Stimulated activated memory B cell treated with anti-CD40 and anti-IgM and Interleukin-4, amounts not matched to agents 10 μg/mL and 1 μg/mL and 100 μg/mL, for 72 hours (primary cell): ENCODE results near the gene NABP2.
"Not testable (repeated sequence)": the region's sequence is repeated elsewhere in the genome, so short reads cannot be mapped to it uniquely, and the experiment has no call there.

ENCODE experiments used
- ATAC-seq: fragments of 150-1000 bp; cut with Tn5 transposase; 2 replicates; pipeline ENCODE4 v1.10.0; 2021
- H3K27ac Mint-ChIP-seq: one replicate; pipeline ENCODE4 v1.8.0; 2022; ENCODE audit warnings: mild to moderate bottlenecking, mixed read lengths
- H3K27me3 Mint-ChIP-seq: one replicate; pipeline ENCODE4 v1.8.0; 2022; ENCODE audit warnings: mixed read lengths
- H3K36me3 Mint-ChIP-seq: one replicate; pipeline ENCODE4 v1.8.0; 2022; ENCODE audit warnings: mixed read lengths
- H3K4me1 Mint-ChIP-seq: one replicate; pipeline ENCODE4 v1.8.0; 2022; ENCODE audit warnings: mixed read lengths
- H3K4me3 Mint-ChIP-seq: one replicate; pipeline ENCODE4 v1.8.0; 2022; ENCODE audit warnings: mild to moderate bottlenecking, moderate library complexity, mixed read lengths
- H3K9me3 Mint-ChIP-seq: one replicate; pipeline ENCODE4 v1.8.0; 2022; ENCODE audit warnings: mixed read lengths

The NABP2 gene

GRCh38 chr12:56253091-56253490 lies 28.9 kb downstream of the NABP2 start:
- Mint-ChIP-seq H3K4me1 (peaks cover 24% of the 10 kb centered on the region), H3K4me3 (no peak overlapping the region), H3K27me3 (no peaks in the 10 kb centered on the region), H3K27ac (no peak overlapping the region), H3K9me3 (no peaks in the 10 kb centered on the region), H3K36me3 (peaks cover 39% of the 10 kb centered on the region)
- ATAC-seq, result no peak

GRCh38 chr12:56255671-56256070 lies 31.5 kb downstream of the NABP2 start:
- no peak for ATAC-seq
- Mint-ChIP-seq H3K27ac (no peak overlapping the region), H3K4me1 (peaks cover 33% of the 10 kb centered on the region), H3K36me3 (peaks cover 32% of the 10 kb centered on the region), H3K27me3 (no peaks in the 10 kb centered on the region), H3K4me3 (no peak overlapping the region), H3K9me3 (no peaks in the 10 kb centered on the region)

GRCh38 chr12:56256326-56256960 lies 32.3 kb downstream of the NABP2 start:
- Mint-ChIP-seq H3K27me3 (no peaks in the 10 kb centered on the region), H3K27ac (peak overlapping the region; percentile 90), H3K36me3 (peaks cover 31% of the 10 kb centered on the region), H3K4me3 (peak overlapping the region; percentile 87), H3K4me1 (peaks cover 33% of the 10 kb centered on the region), H3K9me3 (no peaks in the 10 kb centered on the region)
- ATAC-seq, result no peak

- Mint-ChIP-seq H3K27me3 (no peaks in the 10 kb centered on the region), H3K4me3 (peak overlapping the region; percentile 87), H3K36me3 (peaks cover 25% of the 10 kb centered on the region), H3K27ac (peak overlapping the region; percentile 90), H3K4me1 (peaks cover 33% of the 10 kb centered on the region), H3K9me3 (no peaks in the 10 kb centered on the region)
- no peak for ATAC-seq
Observed at GRCh38 chr12:56257071-56257470, 32.9 kb downstream of the NABP2 start.

GRCh38 chr12:56257491-56258067 lies 33.4 kb downstream of the NABP2 start:
- H3K27ac Mint-ChIP-seq, result peak overlapping the region; percentile 90
- peak; percentile 56 for ATAC-seq
- H3K27me3 Mint-ChIP-seq, result no peaks in the 10 kb centered on the region
- H3K4me3 Mint-ChIP-seq, result peak overlapping the region; percentile 87
- peaks cover 20% of the 10 kb centered on the region for H3K36me3 Mint-ChIP-seq
- H3K9me3 Mint-ChIP-seq, result no peaks in the 10 kb centered on the region
- H3K4me1 Mint-ChIP-seq, result peaks cover 33% of the 10 kb centered on the region

GRCh38 chr12:56258068-56258819 lies 34.1 kb downstream of the NABP2 start, which contains the start of gene ANKRD52:
ANKRD52 (minus strand) TSS chr12:56258384; CDS start chr12:56258269, 115 bp downstream.
- peak within 1 kb of the TSS; percentile 90 for H3K27ac Mint-ChIP-seq
- H3K27me3 Mint-ChIP-seq, result no peaks in the 10 kb centered on the region
- H3K36me3 Mint-ChIP-seq, result peaks cover 17% of the 10 kb centered on the region

GRCh38 chr12:56258820-56259183 lies 34.7 kb downstream of the NABP2 start:
- Mint-ChIP-seq H3K4me3 (peak overlapping the region; percentile 95), H3K36me3 (peaks cover 17% of the 10 kb centered on the region), H3K4me1 (peaks cover 33% of the 10 kb centered on the region), H3K27me3 (no peaks in the 10 kb centered on the region), H3K27ac (peak overlapping the region; percentile 90), H3K9me3 (no peaks in the 10 kb centered on the region)
- no peak for ATAC-seq

More at GRCh38 chr12:56258068-56258819, 34.1 kb downstream of the NABP2 start, which contains the start of gene ANKRD52:
- peaks cover 33% of the 10 kb centered on the region for H3K4me1 Mint-ChIP-seq
- peak; percentile 98 for ATAC-seq
- H3K4me3 Mint-ChIP-seq, result peak within 1 kb of the TSS; percentile 95
- H3K9me3 Mint-ChIP-seq, result no peaks in the 10 kb centered on the region

- Mint-ChIP-seq H3K4me3 (no peak overlapping the region), H3K27ac (no peak overlapping the region), H3K36me3 (peaks cover 6% of the 10 kb centered on the region), H3K27me3 (no peaks in the 10 kb centered on the region), H3K4me1 (peaks cover 26% of the 10 kb centered on the region), H3K9me3 (no peaks in the 10 kb centered on the region)
- no peak for ATAC-seq
Observed at GRCh38 chr12:56260380-56260779, 36.2 kb downstream of the NABP2 start.

- H3K9me3 Mint-ChIP-seq, result no peaks in the 10 kb centered on the region
- peaks cover 4% of the 10 kb centered on the region for H3K36me3 Mint-ChIP-seq
- H3K4me3 Mint-ChIP-seq, result no peak overlapping the region
- H3K27me3 Mint-ChIP-seq, result no peaks in the 10 kb centered on the region
- no peak overlapping the region for H3K27ac Mint-ChIP-seq
- ATAC-seq, result no peak
- H3K4me1 Mint-ChIP-seq, result peaks cover 24% of the 10 kb centered on the region
Observed at GRCh38 chr12:56260921-56261320, 36.8 kb downstream of the NABP2 start.

- ATAC-seq, result no peak
Observed at GRCh38 chr12:56261503-56262232, 37.5 kb downstream of the NABP2 start.

GRCh38 chr12:56262955-56263354 lies 38.8 kb downstream of the NABP2 start:
- not testable (repeated sequence) for H3K27ac Mint-ChIP-seq, H3K36me3 Mint-ChIP-seq, H3K27me3 Mint-ChIP-seq, H3K9me3 Mint-ChIP-seq, H3K4me3 Mint-ChIP-seq, ATAC-seq
- peaks cover 23% of the 10 kb centered on the region for H3K4me1 Mint-ChIP-seq

More at GRCh38 chr12:56261503-56262232, 37.5 kb downstream of the NABP2 start:
- H3K9me3 Mint-ChIP-seq, result no peaks in the 10 kb centered on the region
- H3K27ac Mint-ChIP-seq, result no peak overlapping the region
- peaks cover 23% of the 10 kb centered on the region for H3K4me1 Mint-ChIP-seq
- H3K36me3 Mint-ChIP-seq, result no peaks in the 10 kb centered on the region
- no peaks in the 10 kb centered on the region for H3K27me3 Mint-ChIP-seq
- no peak overlapping the region for H3K4me3 Mint-ChIP-seq

GRCh38 chr12:56266068-56266692 lies 42.0 kb downstream of the NABP2 start:
- Mint-ChIP-seq H3K27ac (peak overlapping the region; percentile 87), H3K36me3 (peaks cover 19% of the 10 kb centered on the region), H3K4me3 (peak overlapping the region; percentile 92), H3K4me1 (peaks cover 17% of the 10 kb centered on the region)
- not testable (repeated sequence) for H3K9me3 Mint-ChIP-seq, ATAC-seq, H3K27me3 Mint-ChIP-seq

GRCh38 chr12:56266693-56267442 lies 42.7 kb downstream of the NABP2 start, which contains the start of gene COQ10A:
COQ10A (plus strand) TSS chr12:56266942; CDS start chr12:56267119, 177 bp downstream.
- Mint-ChIP-seq H3K27me3 (no peaks in the 10 kb centered on the region), H3K4me3 (peak within 1 kb of the TSS; percentile 92), H3K4me1 (peaks cover 17% of the 10 kb centered on the region), H3K27ac (peak within 1 kb of the TSS; percentile 87), H3K36me3 (peaks cover 22% of the 10 kb centered on the region), H3K9me3 (no peaks in the 10 kb centered on the region)
- peak; percentile 97 for ATAC-seq

GRCh38 chr12:56267443-56268071 lies 43.4 kb downstream of the NABP2 start:
- Mint-ChIP-seq H3K27me3 (no peaks in the 10 kb centered on the region), H3K9me3 (no peaks in the 10 kb centered on the region), H3K36me3 (peaks cover 29% of the 10 kb centered on the region), H3K4me1 (peaks cover 17% of the 10 kb centered on the region), H3K4me3 (peak overlapping the region; percentile 92), H3K27ac (peak overlapping the region; percentile 87)
- ATAC-seq, result peak; percentile 70
